ENCODE measurements around the gene HNRNPUL2. TPM values are rescaled to one million over a fixed set of nuclear protein-coding genes. Genes with fewer than 3 reads are reported as not detected.

HNRNPUL2 gene
- total RNA-seq (2022) = 60.0 and 62.9 TPM in 2 replicates
- Bru-seq, nascent RNA = percentile 96 among the genes with signal in this experiment
- BruChase-seq, experiment 1, labeled RNA remaining after a 2-hour chase = percentile 98 among the genes with signal in this experiment
- BruChase-seq, experiment 2, labeled RNA remaining after a 6-hour chase = percentile 98 among the genes with signal in this experiment
- long read RNA-seq, partial matches to known transcripts = 0 of 10 reads
- long read RNA-seq, other reads (novel, unspliced or antisense) = 10 of 10 reads

DNA sequence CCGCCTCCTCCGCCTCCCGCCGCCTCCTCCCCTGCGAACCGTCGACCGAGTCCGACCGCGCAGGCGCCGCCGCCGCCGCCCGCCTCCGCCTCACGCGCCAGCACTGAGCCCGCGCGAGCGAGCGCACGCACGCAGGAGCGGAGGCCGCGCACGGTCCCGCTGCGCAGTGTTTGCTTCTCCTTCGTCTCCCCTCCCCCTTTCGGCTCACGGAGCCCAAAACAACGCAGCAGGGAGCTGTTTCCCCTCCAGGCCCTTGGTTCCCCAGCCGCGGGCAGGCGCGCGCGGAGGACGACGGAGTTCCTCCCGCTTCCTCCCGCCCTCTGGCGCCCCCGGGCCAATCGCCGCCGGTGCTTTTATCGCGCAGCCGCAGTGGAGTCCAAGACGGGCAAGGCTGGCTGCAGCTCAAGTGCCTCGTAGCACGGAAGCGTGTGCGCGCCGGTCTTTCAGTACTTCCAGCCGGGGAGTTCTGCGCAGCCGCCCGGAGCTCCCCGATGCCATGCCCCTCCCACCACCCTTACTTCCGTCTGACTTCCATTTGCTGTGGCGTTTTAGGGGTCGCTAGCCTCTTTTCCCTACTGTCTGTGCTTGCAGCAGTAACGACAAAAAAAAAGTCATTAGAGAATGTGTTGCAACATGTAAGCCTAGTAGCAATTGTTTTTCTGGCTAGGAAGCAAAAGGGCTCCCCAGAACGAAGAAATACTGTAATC, at the start of gene HNRNPUL2:
Gene HNRNPUL2 (minus strand): TSS at position 293 of the 707 bp plus-strand sequence. CDS start 301 bp downstream, outside the sequence.
- CTCF ChIA-PET = interaction anchor here (0.7 to 4.0 kb wide), 8 partner anchors 21 to 167 kb away, joined by 3 to 21 read pairs (median 4); partner anchors contain the start of genes EEF1G, POLR2G, TMEM179B and ZBTB3
- peaks cover 87% of the 10 kb centered on the region for H3K36me3 Mint-ChIP-seq (ENCODE audit: insufficient read depth, unreplicated experiment)

DNA sequence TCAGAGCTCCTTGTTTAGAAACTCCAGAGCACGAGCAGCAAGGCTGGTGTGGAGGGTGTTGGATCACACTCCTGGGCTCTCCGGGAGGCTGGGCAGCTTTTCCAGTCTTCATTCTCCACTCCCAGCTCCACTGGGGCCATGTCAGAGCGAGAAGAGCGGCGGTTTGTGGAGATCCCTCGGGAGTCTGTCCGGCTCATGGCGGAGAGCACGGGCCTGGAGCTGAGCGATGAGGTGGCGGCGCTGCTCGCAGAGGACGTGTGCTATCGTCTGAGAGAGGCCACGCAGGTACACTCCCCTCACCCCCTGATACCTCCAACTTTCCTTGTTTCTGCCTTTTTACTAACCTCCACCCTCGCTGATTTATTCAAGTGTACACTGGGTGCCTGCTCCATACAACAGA, 48.4 kb upstream of the HNRNPUL2 start:
- no peak overlapping the region for H3K4me3 Mint-ChIP-seq (ENCODE audit: unreplicated experiment)
- Histone ChIP-seq H3K36me3 (ENCODE audit: control insufficient read depth, insufficient read depth, low read length) (peaks cover 1% of the 10 kb centered on the region), H3K9me3 (no peaks in the 10 kb centered on the region), H3K4me3 (ENCODE audit: low read depth, low read length) (no peak overlapping the region), H3K27me3 (replicated peaks; ENCODE audit: control insufficient read depth, insufficient read depth, low read length) (no peaks in the 10 kb centered on the region), H3K4me1 (peaks cover 6% of the 10 kb centered on the region)
- no peaks in the 10 kb centered on the region for H3K9me3 Mint-ChIP-seq (ENCODE audit: unreplicated experiment)
- intact Hi-C loops (cut with micrococcal nuclease; ENCODE audit: unreplicated experiment) = no loop called here
- H3K4me1 Mint-ChIP-seq (ENCODE audit: low read depth, unreplicated experiment) = no peaks in the 10 kb centered on the region
- TF ChIP-seq, protein P1, sequence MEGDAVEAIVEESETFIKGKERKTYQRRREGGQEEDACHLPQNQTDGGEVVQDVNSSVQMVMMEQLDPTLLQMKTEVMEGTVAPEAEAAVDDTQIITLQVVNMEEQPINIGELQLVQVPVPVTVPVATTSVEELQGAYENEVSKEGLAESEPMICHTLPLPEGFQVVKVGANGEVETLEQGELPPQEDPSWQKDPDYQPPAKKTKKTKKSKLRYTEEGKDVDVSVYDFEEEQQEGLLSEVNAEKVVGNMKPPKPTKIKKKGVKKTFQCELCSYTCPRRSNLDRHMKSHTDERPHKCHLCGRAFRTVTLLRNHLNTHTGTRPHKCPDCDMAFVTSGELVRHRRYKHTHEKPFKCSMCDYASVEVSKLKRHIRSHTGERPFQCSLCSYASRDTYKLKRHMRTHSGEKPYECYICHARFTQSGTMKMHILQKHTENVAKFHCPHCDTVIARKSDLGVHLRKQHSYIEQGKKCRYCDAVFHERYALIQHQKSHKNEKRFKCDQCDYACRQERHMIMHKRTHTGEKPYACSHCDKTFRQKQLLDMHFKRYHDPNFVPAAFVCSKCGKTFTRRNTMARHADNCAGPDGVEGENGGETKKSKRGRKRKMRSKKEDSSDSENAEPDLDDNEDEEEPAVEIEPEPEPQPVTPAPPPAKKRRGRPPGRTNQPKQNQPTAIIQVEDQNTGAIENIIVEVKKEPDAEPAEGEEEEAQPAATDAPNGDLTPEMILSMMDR (IDR thresholded peaks at IDR 0.05; ENCODE audit: insufficient read depth in 1 of 2, low read depth in 1 of 2, low read length in 1 of 2, severe bottlenecking in 1 of 2, unreplicated experiment in 1 of 2) = no peak
- POLR2A ChIA-PET = interaction anchor here (1.3 kb wide), 1 partner anchor 22 kb away, joined by 3 read pairs; the partner anchor contains the start of gene ZBTB3
- no peak overlapping the region for H3K27ac Mint-ChIP-seq (ENCODE audit: unreplicated experiment)
- CTCF ChIA-PET = interaction anchor here (1.0 kb wide), 1 partner anchor 14 kb away, joined by 5 read pairs; the partner anchor contains the start of gene POLR2G
- no peak for DNase-seq
- BruUV-seq (replicated peaks) = no TSS peak
- no peaks in the 10 kb centered on the region for H3K27me3 Mint-ChIP-seq (ENCODE audit: insufficient read depth, unreplicated experiment)
- peaks cover 48% of the 10 kb centered on the region for H3K36me3 Mint-ChIP-seq (ENCODE audit: insufficient read depth, unreplicated experiment)

More for the DNA sequence above, at the start of gene HNRNPUL2:
- Mint-ChIP-seq H3K4me1 (ENCODE audit: low read depth, unreplicated experiment) (peaks cover 25% of the 10 kb centered on the region), H3K9me3 (ENCODE audit: unreplicated experiment) (no peaks in the 10 kb centered on the region), H3K27ac (ENCODE audit: unreplicated experiment) (peak within 1 kb of the TSS; percentile 98), H3K4me3 (ENCODE audit: unreplicated experiment) (peak within 1 kb of the TSS; percentile 99), H3K27me3 (ENCODE audit: insufficient read depth, unreplicated experiment) (no peaks in the 10 kb centered on the region)
- TF ChIP-seq, protein P1 (IDR thresholded peaks at IDR 0.05; ENCODE audit: insufficient read depth in 1 of 2, low read depth in 1 of 2, low read length in 1 of 2, severe bottlenecking in 1 of 2, unreplicated experiment in 1 of 2) = no peak
- no peaks in the 10 kb centered on the region for H3K9me3 ChIP-seq
- no peaks in the 10 kb centered on the region for H3K27me3 ChIP-seq (replicated peaks; ENCODE audit: control insufficient read depth, insufficient read depth, low read length)
- BruUV-seq (replicated peaks) = no TSS peak
- POLR2A ChIA-PET = interaction anchor here (0.5 to 4.8 kb wide), 29 partner anchors 9 to 1303 kb away, joined by 3 to 71 read pairs (median 8); partner anchors contain the start of genes B3GAT3, BSCL2, C11orf98 and CSKMT
- intact Hi-C loops (cut with micrococcal nuclease; ENCODE audit: unreplicated experiment) = loop anchor here (2.0 to 10.0 kb wide), 2 partner anchors 15 to 127 kb away; no protein-coding TSS in a partner anchor
- peak within 1 kb of the TSS; percentile 94 for H3K4me3 ChIP-seq (ENCODE audit: low read depth, low read length)
- H3K4me1 ChIP-seq = peaks cover 20% of the 10 kb centered on the region
- H3K36me3 ChIP-seq (ENCODE audit: control insufficient read depth, insufficient read depth, low read length) = no peaks in the 10 kb centered on the region
- DNase-seq = peak; percentile 99

DNA sequence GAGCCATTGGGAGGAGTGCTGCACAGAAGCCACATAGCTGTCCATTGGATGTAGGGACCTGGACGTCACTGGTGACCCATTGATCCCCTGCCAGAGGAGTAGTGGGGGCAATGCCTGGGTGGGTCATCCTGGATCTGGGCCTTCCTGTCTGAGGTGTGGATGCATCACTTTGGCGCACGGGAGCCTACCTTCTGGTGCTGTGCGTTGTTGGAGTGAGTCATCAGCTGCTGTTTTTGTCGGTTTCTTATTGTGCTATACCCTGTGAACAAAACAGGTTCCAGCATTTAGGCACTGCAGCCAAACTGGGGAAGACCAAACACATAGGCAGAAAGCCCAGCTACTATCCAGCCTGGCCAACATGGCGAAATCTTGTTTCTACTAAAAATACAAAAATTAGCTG, 47.1 kb upstream of the HNRNPUL2 start:
- H3K27me3 Mint-ChIP-seq (ENCODE audit: insufficient read depth, unreplicated experiment) = no peaks in the 10 kb centered on the region
- intact Hi-C loops (cut with micrococcal nuclease; ENCODE audit: unreplicated experiment) = no loop called here
- Histone ChIP-seq H3K4me1 (peaks cover 6% of the 10 kb centered on the region), H3K9me3 (no peaks in the 10 kb centered on the region), H3K36me3 (ENCODE audit: control insufficient read depth, insufficient read depth, low read length) (peaks cover 1% of the 10 kb centered on the region), H3K4me3 (ENCODE audit: low read depth, low read length) (no peak overlapping the region), H3K27me3 (replicated peaks; ENCODE audit: control insufficient read depth, insufficient read depth, low read length) (no peaks in the 10 kb centered on the region)
- H3K4me1 Mint-ChIP-seq (ENCODE audit: low read depth, unreplicated experiment) = no peaks in the 10 kb centered on the region
- TF ChIP-seq, protein P1 (IDR thresholded peaks at IDR 0.05; ENCODE audit: insufficient read depth in 1 of 2, low read depth in 1 of 2, low read length in 1 of 2, severe bottlenecking in 1 of 2, unreplicated experiment in 1 of 2) = no peak
- peaks cover 52% of the 10 kb centered on the region for H3K36me3 Mint-ChIP-seq (ENCODE audit: insufficient read depth, unreplicated experiment)
- no peak overlapping the region for H3K4me3 Mint-ChIP-seq (ENCODE audit: unreplicated experiment)
- ChIA-PET CTCF (interaction anchor here (0.5 to 1.0 kb wide), 2 partner anchors 13 to 22 kb away, joined by 5 read pairs; partner anchors contain the start of gene POLR2G), POLR2A (interaction anchor here (0.7 kb wide), 1 partner anchor 10 kb away, joined by 8 read pairs; no protein-coding TSS in a partner anchor)
- DNase-seq = no peak
- no peak overlapping the region for H3K27ac Mint-ChIP-seq (ENCODE audit: unreplicated experiment)
- H3K9me3 Mint-ChIP-seq (ENCODE audit: unreplicated experiment) = no peaks in the 10 kb centered on the region
- BruUV-seq (replicated peaks) = no TSS peak
